ENCODE measurements around the gene SEMA4D.

Gene SEMA4D

GRCh38 chr9:89325733-89326132 lies 172.2 kb downstream of the SEMA4D start:
- no peak overlapping the region for H3K4me2 ChIP-seq (ENCODE audit: low read length)
- H4K20me1 ChIP-seq (ENCODE audit: insufficient read depth, low read length): no peaks in the 10 kb centered on the region
- no peaks in the 10 kb centered on the region for H3K27me3 ChIP-seq (ENCODE audit: insufficient read depth, low read length)
- no peaks in the 10 kb centered on the region for H3K9me3 ChIP-seq (ENCODE audit: low read length)
- no peak overlapping the region for H3K27ac ChIP-seq (ENCODE audit: low read depth, low read length, poor library complexity, severe bottlenecking)
- H3K4me3 ChIP-seq (ENCODE audit: low read depth, low read length, poor library complexity, severe bottlenecking): no peak overlapping the region
- no peaks in the 10 kb centered on the region for H3K9me2 ChIP-seq (ENCODE audit: low read depth, low read length)
- H3K79me2 ChIP-seq (ENCODE audit: insufficient read depth, low read length): peaks cover 26% of the 10 kb centered on the region; the same call in 1 of the 2 replicates
- no peaks in the 10 kb centered on the region for H3F3A ChIP-seq (ENCODE audit: insufficient read depth, low read length)
- H3K9ac ChIP-seq (ENCODE audit: low read length): no peak overlapping the region
- H3K4me1 ChIP-seq (ENCODE audit: insufficient read depth, low read length, severe bottlenecking): peaks cover 5% of the 10 kb centered on the region
- H2AFZ ChIP-seq (ENCODE audit: low read length): no peak overlapping the region
- peaks cover 60% of the 10 kb centered on the region for H3K36me3 ChIP-seq (ENCODE audit: insufficient read depth, low read length)
- no peak for TF ChIP-seq EZH2 (IDR thresholded peaks at IDR 0.05; ENCODE audit: borderline replicate concordance, low read length)
- TF ChIP-seq CTCF (IDR thresholded peaks at IDR 0.05; ENCODE audit: low read length): no peak

- Histone ChIP-seq H3K27me3 (ENCODE audit: insufficient read depth, low read length) (no peaks in the 10 kb centered on the region), H4K20me1 (ENCODE audit: insufficient read depth, low read length) (no peaks in the 10 kb centered on the region), H3K4me3 (ENCODE audit: low read depth, low read length, poor library complexity, severe bottlenecking) (no peak overlapping the region), H2AFZ (ENCODE audit: low read length) (no peak overlapping the region), H3K9me2 (ENCODE audit: low read depth, low read length) (no peaks in the 10 kb centered on the region), H3K9me3 (ENCODE audit: low read length) (no peaks in the 10 kb centered on the region), H3K4me2 (ENCODE audit: low read length) (no peak overlapping the region), H3K4me1 (ENCODE audit: insufficient read depth, low read length, severe bottlenecking) (peaks cover 23% of the 10 kb centered on the region), H3K27ac (ENCODE audit: low read depth, low read length, poor library complexity, severe bottlenecking) (no peak overlapping the region), H3K79me2 (ENCODE audit: insufficient read depth, low read length) (peaks cover 43% of the 10 kb centered on the region), H3K36me3 (ENCODE audit: insufficient read depth, low read length) (peaks cover 49% of the 10 kb centered on the region), H3K9ac (ENCODE audit: low read length) (no peak overlapping the region), H3F3A (ENCODE audit: insufficient read depth, low read length) (no peaks in the 10 kb centered on the region)
- TF ChIP-seq EZH2 (IDR thresholded peaks at IDR 0.05; ENCODE audit: borderline replicate concordance, low read length): no peak
- no peak for TF ChIP-seq CTCF (IDR thresholded peaks at IDR 0.05; ENCODE audit: low read length)
These were observed 174.5 kb downstream of the SEMA4D start for GRCh38 chr9:89323390-89323789.

DNA sequence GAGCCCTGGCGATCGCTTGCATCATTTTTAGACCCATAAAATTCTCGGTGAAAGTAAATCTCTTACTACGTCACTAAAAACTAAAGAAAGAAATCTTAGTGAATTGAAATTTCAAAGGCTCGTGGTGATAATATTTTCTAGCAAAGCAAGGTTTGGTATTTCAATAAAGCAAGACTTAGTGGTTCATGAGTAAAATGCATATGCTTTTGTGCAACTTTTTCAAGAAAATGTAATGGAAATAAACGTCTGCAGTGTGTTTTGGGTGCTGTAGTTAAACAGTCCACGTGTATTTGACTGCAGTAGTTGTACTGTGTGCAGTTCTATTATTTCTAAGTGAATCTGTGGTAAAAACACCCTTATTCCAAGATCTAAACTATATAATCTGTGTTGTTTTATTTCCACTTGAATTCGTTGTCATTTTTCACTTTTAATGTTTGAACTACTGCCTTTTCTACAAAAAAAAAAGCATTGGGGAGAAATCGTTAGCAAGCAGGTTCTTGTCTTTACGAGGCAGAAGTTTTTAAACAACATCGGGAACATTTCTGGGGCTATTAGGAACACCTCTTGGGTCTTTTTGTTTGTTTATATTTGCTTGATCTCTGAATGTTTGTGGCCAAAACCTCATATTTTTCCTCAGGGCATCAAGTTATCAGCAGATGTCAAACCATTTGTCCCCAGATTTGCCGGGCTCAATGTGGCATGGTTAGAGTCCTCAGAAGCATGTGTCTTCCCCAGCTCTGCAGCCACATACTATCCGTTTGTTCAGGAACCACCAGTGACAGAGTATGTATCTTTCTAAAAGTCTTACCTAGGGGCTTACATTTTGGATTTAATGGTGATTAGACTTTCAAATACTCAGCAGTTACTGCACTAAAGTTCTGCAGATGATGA lies 178.7 kb downstream of the SEMA4D start:
- Histone ChIP-seq H3K9ac (ENCODE audit: low read length) (peak overlapping the region; percentile 97), H3K4me1 (ENCODE audit: insufficient read depth, low read length, severe bottlenecking) (peaks cover 63% of the 10 kb centered on the region), H3K4me3 (ENCODE audit: low read depth, low read length, poor library complexity, severe bottlenecking) (peak overlapping the region; percentile 76), H3K27me3 (ENCODE audit: insufficient read depth, low read length) (no peaks in the 10 kb centered on the region), H3K4me2 (ENCODE audit: low read length) (peak overlapping the region; percentile 99), H2AFZ (ENCODE audit: low read length) (peak overlapping the region; percentile 78; the same call in 1 of the 2 replicates), H3F3A (ENCODE audit: insufficient read depth, low read length) (peaks cover 22% of the 10 kb centered on the region), H3K27ac (ENCODE audit: low read depth, low read length, poor library complexity, severe bottlenecking) (peak overlapping the region; percentile 92), H4K20me1 (ENCODE audit: insufficient read depth, low read length) (no peaks in the 10 kb centered on the region), H3K9me3 (ENCODE audit: low read length) (no peaks in the 10 kb centered on the region), H3K79me2 (ENCODE audit: insufficient read depth, low read length) (peaks cover 59% of the 10 kb centered on the region), H3K9me2 (ENCODE audit: low read depth, low read length) (no peaks in the 10 kb centered on the region), H3K36me3 (ENCODE audit: insufficient read depth, low read length) (peaks cover 63% of the 10 kb centered on the region)
- TF ChIP-seq EZH2 (IDR thresholded peaks at IDR 0.05; ENCODE audit: borderline replicate concordance, low read length): no peak
- peak; percentile 79; the same call in 1 of the 2 replicates for TF ChIP-seq CTCF (IDR thresholded peaks at IDR 0.05; ENCODE audit: low read length)

All from OCI-LY1 (cell line).